ENCODE results near the gene MYCL. TPM values are rescaled to one million over a fixed set of nuclear protein-coding genes. Genes with fewer than 3 reads are reported as not detected.
"Not testable (repeated sequence)": the region's sequence is repeated elsewhere in the genome, so short reads cannot be mapped to it uniquely, and the experiment has no call there.

The MYCL gene
- total RNA-seq, 1 donor = 0.81 TPM

- DNase-seq (ENCODE audit: low read depth) = no peak
- no peak overlapping the region for H3K4me3 ChIP-seq (ENCODE audit: low read depth, low read length)
- no peak for TF ChIP-seq CTCF (IDR thresholded peaks at IDR 0.05; ENCODE audit: insufficient read depth, low read length)
Measured at GRCh38 chr1:39876144-39876543, 25.6 kb downstream of the MYCL start.

GRCh38 chr1:39872698-39873097 is 29.0 kb downstream of the MYCL start:
- no peak for DNase-seq (ENCODE audit: low read depth)
- no peak for TF ChIP-seq CTCF (IDR thresholded peaks at IDR 0.05; ENCODE audit: insufficient read depth, low read length)
- no peak overlapping the region for H3K4me3 ChIP-seq (ENCODE audit: low read depth, low read length)

- DNase-seq (ENCODE audit: low read depth) = no peak
- no peak overlapping the region for H3K4me3 ChIP-seq (ENCODE audit: low read depth, low read length)
- TF ChIP-seq CTCF (IDR thresholded peaks at IDR 0.05; ENCODE audit: insufficient read depth, low read length) = no peak
Measured at GRCh38 chr1:39871796-39872195, 29.9 kb downstream of the MYCL start.

GRCh38 chr1:39871043-39871442 is 30.7 kb downstream of the MYCL start:
- not testable (repeated sequence) for H3K4me3 ChIP-seq (ENCODE audit: low read depth, low read length); DNase-seq (ENCODE audit: low read depth)

GRCh38 chr1:39869538-39870112 is 32.1 kb downstream of the MYCL start:
- H3K4me3 ChIP-seq (ENCODE audit: low read depth, low read length); DNase-seq (ENCODE audit: low read depth): not testable (repeated sequence)

GRCh38 chr1:39866767-39867166 is 35.0 kb downstream of the MYCL start:
- H3K4me3 ChIP-seq (ENCODE audit: low read depth, low read length) = no peak overlapping the region
- peak; percentile 75 for DNase-seq (ENCODE audit: low read depth)
- TF ChIP-seq CTCF (IDR thresholded peaks at IDR 0.05; ENCODE audit: insufficient read depth, low read length) = no peak

GRCh38 chr1:39865762-39866161 is 36.0 kb downstream of the MYCL start:
- H3K4me3 ChIP-seq (ENCODE audit: low read depth, low read length) = no peak overlapping the region
- no peak for TF ChIP-seq CTCF (IDR thresholded peaks at IDR 0.05; ENCODE audit: insufficient read depth, low read length)
- no peak for DNase-seq (ENCODE audit: low read depth)

- H3K4me3 ChIP-seq (ENCODE audit: low read depth, low read length) = no peak overlapping the region
- no peak for DNase-seq (ENCODE audit: low read depth)
- no peak for TF ChIP-seq CTCF (IDR thresholded peaks at IDR 0.05; ENCODE audit: insufficient read depth, low read length)
Measured at GRCh38 chr1:39863177-39863576, 38.5 kb downstream of the MYCL start.
